HG03565 (cell line): ENCODE results near the gene AAGAB.
"Not testable (repeated sequence)": the region's sequence is repeated elsewhere in the genome, so short reads cannot be mapped to it uniquely, and the experiment has no call there.

Source experiments
- ATAC-seq: cut with Tn5 transposase; IDR thresholded peaks from one replicate; pipeline ENCODE4 v1.9.1; 2021; ENCODE audit warnings: mild to moderate bottlenecking, moderate library complexity; ENCODE audit not compliant: unreplicated experiment

AAGAB gene

DNA sequence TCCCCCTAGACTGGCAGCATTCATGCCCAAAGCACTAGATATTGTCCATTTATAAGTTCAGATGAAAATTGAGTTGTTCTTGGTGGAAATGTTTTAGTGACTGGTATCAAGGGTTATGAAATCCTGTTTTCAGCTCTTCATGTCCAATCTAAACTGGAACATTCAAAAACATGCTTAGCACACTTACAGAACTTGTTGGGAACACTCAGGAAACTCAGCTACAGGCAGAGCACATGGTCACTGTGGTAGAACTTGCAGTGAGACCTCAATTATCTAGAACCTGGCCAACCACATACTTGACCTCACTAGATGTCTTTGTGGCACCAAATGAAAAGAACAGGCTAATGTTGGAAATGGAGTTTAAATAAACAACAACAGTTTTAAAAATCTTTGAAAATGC, 100.2 kb downstream of the AAGAB start:
- ATAC-seq, result no peak

DNA sequence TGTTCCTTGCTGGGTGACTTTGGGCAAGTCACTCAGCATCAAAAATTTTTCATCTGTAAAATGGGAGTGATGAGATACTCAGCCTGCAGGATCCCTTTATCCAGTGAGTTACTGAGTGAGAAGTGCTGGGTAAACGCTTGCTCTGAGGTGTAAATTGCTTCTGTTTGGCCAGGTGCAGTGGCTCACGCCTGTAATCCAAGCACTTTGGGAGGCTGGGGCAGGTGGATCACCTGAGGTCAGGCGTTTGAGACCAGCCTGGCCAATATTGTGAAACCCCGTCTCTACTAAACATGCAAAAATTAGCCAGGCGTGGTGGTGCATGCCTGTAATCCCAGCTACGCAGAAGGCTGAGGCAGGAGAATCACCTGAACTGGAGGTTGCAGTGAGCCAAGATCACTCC, 101.4 kb downstream of the AAGAB start:
- ATAC-seq, result not testable (repeated sequence)

DNA sequence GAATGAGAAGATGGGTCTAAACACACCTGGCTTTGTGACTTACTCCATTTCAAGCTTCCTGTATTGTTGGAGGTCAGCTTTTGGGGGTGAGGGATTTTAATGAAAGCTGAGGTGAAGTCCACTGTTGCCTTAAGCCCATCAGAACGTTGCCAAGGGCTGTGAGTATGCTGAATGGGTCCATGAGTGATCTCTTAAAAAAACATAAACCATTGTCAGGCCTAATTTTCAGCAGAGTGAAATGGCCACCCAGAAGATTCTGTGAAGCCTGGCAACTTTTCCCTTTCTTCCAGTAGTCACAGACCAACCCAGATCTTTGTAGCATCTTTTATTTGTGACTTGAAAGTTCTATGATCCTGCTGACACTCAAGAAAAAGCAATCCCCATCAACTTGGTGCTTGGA, 102.0 kb downstream of the AAGAB start:
- no peak for ATAC-seq
